Loucy (cell line): ENCODE data around the gene ANKDD1B.

ENCODE experiments used
- EZH2phosphoT487 ChIP-seq: fragments of 200-600 bp; IDR thresholded peaks from 2 replicates; pipeline ENCODE4 v1.6.1; 2018; ENCODE audit warnings: antibody characterized with exemption, mild to moderate bottlenecking, moderate library complexity, borderline replicate concordance
- TF ChIP-seq, protein P1 (sequence below): fragments of 200-600 bp; sonication (generic); conservative IDR thresholded peaks from 2 replicates; pipeline ENCODE4 v1.5.1; 2014; ENCODE audit warnings: mild to moderate bottlenecking, antibody characterized with exemption, low read length

- TF ChIP-seq, protein P1, sequence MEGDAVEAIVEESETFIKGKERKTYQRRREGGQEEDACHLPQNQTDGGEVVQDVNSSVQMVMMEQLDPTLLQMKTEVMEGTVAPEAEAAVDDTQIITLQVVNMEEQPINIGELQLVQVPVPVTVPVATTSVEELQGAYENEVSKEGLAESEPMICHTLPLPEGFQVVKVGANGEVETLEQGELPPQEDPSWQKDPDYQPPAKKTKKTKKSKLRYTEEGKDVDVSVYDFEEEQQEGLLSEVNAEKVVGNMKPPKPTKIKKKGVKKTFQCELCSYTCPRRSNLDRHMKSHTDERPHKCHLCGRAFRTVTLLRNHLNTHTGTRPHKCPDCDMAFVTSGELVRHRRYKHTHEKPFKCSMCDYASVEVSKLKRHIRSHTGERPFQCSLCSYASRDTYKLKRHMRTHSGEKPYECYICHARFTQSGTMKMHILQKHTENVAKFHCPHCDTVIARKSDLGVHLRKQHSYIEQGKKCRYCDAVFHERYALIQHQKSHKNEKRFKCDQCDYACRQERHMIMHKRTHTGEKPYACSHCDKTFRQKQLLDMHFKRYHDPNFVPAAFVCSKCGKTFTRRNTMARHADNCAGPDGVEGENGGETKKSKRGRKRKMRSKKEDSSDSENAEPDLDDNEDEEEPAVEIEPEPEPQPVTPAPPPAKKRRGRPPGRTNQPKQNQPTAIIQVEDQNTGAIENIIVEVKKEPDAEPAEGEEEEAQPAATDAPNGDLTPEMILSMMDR: no peak
- no peak for TF ChIP-seq EZH2phosphoT487
Observed at GRCh38 chr5:75601996-75602395, 9.3 kb upstream of the ANKDD1B start.
